RWPE2 (cell line): ENCODE results near the gene CCDC183.
"Not testable (repeated sequence)": the region's sequence is repeated elsewhere in the genome, so short reads cannot be mapped to it uniquely, and the experiment has no call there.

Experiments used
- ATAC-seq: fragments of 200-7000 bp; cut with Tn5 transposase; 3 replicates; pipeline ENCODE4 v1.9.1; 2021; ENCODE audit warnings: low read depth
- DNase-seq: peaks from one replicate; pipeline ENCODE4 v3.0.0-alpha.2; 2020; ENCODE audit warnings: low spot score
- H3K27ac ChIP-seq: fragments of 450-650 bp; 2 replicates; pipeline ENCODE4 v1.5.1; 2017; ENCODE audit warnings: mild to moderate bottlenecking; ENCODE audit not compliant: poor library complexity, severe bottlenecking
- H3K27me3 ChIP-seq: fragments of 250-450 bp; sonication (Bioruptor Pico); 2 replicates; pipeline ENCODE4 v1.5.1; 2021; ENCODE audit warnings: mild to moderate bottlenecking, moderate library complexity; ENCODE audit not compliant: insufficient read depth, poor library complexity, severe bottlenecking
- H3K36me3 ChIP-seq: fragments of 250-450 bp; sonication (Bioruptor Pico); 2 replicates; pipeline ENCODE4 v1.5.1; 2020; ENCODE audit warnings: low read depth, mild to moderate bottlenecking, moderate library complexity
- H3K4me1 ChIP-seq: fragments of 250-450 bp; sonication (Bioruptor Pico); 2 replicates; pipeline ENCODE4 v1.5.1; 2021; ENCODE audit warnings: mild to moderate bottlenecking, moderate library complexity; ENCODE audit not compliant: insufficient read depth, poor library complexity, severe bottlenecking
- H3K4me3 ChIP-seq: fragments of 250-450 bp; sonication (Bioruptor Pico); 2 replicates; pipeline ENCODE4 v1.5.1; 2021; ENCODE audit warnings: mild to moderate bottlenecking, moderate library complexity; ENCODE audit not compliant: severe bottlenecking
- H3K9me3 ChIP-seq: fragments of 250-450 bp; sonication (Bioruptor Pico); 2 replicates; pipeline ENCODE4 v1.5.1; 2021; ENCODE audit warnings: mild to moderate bottlenecking, moderate library complexity; ENCODE audit not compliant: severe bottlenecking
- TF ChIP-seq, protein P1 (sequence below): fragments of 450-650 bp; IDR thresholded peaks from one replicate; pipeline ENCODE4 v1.5.1; 2017; ENCODE audit warnings: mild to moderate bottlenecking, moderate library complexity; ENCODE audit not compliant: poor library complexity, severe bottlenecking

The CCDC183 gene

DNA sequence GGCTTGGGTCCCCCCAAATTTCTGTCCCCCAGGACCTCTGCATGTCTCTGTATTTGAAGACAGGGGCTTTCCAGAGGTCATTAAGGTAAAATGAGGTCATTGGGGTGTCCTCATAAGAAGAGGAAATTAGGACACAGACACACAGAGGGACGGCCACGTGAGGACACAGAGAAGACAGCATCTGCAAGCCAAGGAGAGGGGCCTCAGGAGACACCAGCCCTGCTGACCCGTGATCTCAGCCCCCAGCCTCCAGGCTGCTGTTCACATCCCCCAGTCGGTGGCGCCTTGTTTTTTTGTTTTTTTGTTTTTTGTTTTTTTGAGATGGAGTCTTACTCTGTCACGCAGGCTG is 1.2 kb upstream of the CCDC183 start:
- no peaks in the 10 kb centered on the region for H3K9me3 ChIP-seq
- TF ChIP-seq, protein P1, sequence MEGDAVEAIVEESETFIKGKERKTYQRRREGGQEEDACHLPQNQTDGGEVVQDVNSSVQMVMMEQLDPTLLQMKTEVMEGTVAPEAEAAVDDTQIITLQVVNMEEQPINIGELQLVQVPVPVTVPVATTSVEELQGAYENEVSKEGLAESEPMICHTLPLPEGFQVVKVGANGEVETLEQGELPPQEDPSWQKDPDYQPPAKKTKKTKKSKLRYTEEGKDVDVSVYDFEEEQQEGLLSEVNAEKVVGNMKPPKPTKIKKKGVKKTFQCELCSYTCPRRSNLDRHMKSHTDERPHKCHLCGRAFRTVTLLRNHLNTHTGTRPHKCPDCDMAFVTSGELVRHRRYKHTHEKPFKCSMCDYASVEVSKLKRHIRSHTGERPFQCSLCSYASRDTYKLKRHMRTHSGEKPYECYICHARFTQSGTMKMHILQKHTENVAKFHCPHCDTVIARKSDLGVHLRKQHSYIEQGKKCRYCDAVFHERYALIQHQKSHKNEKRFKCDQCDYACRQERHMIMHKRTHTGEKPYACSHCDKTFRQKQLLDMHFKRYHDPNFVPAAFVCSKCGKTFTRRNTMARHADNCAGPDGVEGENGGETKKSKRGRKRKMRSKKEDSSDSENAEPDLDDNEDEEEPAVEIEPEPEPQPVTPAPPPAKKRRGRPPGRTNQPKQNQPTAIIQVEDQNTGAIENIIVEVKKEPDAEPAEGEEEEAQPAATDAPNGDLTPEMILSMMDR, result no peak
- peaks cover 14% of the 10 kb centered on the region for H3K36me3 ChIP-seq
- DNase-seq, result no peak
- H3K27me3 ChIP-seq, result peaks cover 38% of the 10 kb centered on the region
- ATAC-seq, result no peak
- no peak overlapping the region for H3K4me3 ChIP-seq
- H3K27ac ChIP-seq, result no peak overlapping the region
- H3K4me1 ChIP-seq, result peaks cover 13% of the 10 kb centered on the region

DNA sequence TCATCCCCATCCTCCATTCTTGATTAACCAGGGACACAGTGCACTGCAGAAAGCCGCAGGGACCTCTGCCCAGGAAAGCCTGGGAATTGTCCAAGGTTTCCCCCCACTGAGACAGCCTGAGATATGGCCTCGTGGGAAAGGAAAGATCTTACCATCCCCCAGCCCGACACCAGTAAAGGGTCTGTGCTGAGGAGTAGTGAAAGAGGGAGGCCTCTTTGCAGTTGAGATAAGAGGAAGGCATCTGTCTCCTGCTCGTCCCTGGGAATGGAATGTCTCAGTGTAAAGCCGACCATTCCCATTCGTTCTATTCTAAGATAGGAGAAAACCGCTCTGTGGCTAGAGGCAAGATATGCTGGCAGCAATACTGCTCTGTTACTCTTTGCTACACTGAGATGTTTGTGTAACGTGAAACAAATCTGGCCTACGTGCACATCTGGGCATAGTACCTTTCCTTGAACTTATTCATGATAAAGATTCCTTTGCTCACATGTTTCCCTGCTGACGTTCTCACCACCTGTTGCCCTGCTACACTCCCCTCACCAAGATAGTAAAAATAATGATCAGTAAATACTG is 723 bp downstream of the CCDC183 start:
- H3K9me3 ChIP-seq, H3K4me3 ChIP-seq, DNase-seq, H3K27ac ChIP-seq, ATAC-seq: not testable (repeated sequence)
- H3K4me1 ChIP-seq, result peaks cover 17% of the 10 kb centered on the region
- peaks cover 38% of the 10 kb centered on the region for H3K27me3 ChIP-seq
- H3K36me3 ChIP-seq, result peaks cover 14% of the 10 kb centered on the region

DNA sequence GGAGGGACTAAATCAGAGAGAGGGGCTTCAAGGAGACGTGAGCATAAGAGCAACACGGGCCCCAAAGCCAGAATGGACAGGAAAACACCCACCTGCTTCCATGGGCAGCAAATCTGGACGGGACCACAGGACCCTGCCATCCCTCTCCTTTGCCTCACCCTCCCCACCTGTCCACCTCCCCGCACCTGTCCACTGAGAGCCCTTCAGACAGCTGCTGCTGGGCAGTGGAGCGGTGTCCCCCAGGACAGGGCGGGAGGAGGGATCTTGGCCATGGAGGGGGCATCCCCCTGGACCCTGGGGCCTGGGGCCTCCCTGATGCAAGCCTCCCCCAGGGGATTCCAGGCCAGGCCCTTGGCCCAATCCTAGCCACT is 2.6 kb downstream of the CCDC183 start:
- H3K27me3 ChIP-seq, result peaks cover 38% of the 10 kb centered on the region
- H3K4me3 ChIP-seq, result no peak overlapping the region
- peaks cover 17% of the 10 kb centered on the region for H3K4me1 ChIP-seq
- no peak for DNase-seq
- H3K27ac ChIP-seq, result no peak overlapping the region
- H3K36me3 ChIP-seq, result no peaks in the 10 kb centered on the region
- TF ChIP-seq, protein P1, result no peak
- ATAC-seq, result no peak
- H3K9me3 ChIP-seq, result no peaks in the 10 kb centered on the region

DNA sequence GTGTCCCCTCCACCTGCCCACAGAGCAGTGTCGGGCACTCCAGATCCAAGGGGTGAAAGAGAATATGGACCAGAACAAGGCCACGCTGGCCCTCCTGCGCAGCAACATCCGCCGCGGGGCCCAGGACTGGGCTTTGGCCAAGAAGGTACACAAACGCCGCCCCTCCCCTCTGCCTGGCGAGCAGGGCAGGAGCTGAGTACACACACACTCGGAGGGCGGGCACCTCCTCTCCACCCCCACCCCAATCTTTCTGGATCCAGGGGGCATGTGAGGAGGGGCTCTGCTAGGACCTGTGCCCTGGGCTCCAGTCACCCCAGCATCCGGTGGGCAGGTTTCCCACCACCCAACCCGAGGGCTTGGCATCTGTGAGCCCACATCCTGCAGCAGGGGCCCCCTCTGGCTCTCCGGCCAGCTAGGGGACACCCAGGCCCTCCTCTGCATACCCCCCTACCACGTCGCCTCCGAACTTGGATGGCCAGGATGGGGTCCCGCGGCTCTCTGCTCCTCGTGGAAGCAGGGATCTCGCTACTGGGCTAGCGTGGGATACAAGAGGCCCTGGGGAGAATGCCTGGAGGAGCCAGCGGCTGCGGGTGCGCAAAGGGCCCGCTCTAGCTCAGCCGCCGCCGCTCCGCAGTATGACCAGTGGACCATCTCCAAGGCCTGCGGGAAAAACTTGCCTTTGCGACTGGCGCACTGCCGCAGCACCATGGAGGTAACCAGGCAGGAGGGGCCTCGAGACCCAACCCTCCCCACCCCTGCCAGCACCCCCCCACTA is 3.1 kb downstream of the CCDC183 start:
- H3K9me3 ChIP-seq, result no peaks in the 10 kb centered on the region
- peaks cover 38% of the 10 kb centered on the region for H3K27me3 ChIP-seq
- peaks cover 17% of the 10 kb centered on the region for H3K4me1 ChIP-seq
- no peak overlapping the region for H3K27ac ChIP-seq
- peak; percentile 75 for DNase-seq
- TF ChIP-seq, protein P1, result no peak
- peak overlapping the region; percentile 19 for H3K4me3 ChIP-seq
- no peaks in the 10 kb centered on the region for H3K36me3 ChIP-seq
- ATAC-seq, result peak; percentile 4

DNA sequence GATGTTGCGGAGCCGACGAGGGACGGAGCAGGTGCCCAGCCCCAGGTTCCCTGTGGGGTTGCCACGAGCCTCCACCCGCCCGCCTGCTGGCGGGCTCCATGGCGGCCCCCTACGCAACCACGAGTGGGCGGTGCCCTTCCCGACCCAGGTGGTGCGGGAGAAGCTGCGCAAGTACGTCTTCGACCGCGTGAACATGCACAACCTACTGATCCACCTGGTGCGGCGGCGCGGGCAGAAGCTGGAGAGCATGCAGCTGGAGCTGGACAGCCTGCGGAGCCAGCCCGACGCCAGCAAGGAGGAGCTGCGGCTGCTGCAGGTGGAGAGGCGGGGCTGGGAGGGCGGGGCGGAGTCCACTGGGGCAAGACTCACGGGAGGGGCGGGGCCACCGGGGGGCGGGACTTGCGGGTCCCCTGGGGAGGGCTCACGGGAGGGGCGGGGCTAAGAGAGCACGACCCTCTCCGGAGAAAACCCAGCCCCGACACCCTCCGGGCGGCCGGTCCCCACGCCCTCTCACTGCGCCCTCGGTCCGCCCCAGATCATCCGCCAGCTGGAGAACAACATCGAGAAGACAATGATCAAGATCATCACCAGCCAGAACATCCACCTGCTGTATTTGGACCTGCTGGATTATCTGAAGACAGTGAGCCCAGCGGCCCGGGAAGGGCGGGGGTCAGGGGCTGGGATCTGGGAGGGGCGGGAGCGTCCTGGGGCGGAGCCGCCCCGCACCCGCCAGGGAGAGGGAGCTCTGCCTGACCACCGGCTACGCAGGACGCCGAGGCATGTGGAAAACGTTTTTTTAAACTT is 3.9 kb downstream of the CCDC183 start:
- DNase-seq (peak; percentile 94), ATAC-seq (peak; percentile 61)
- peaks cover 38% of the 10 kb centered on the region for H3K27me3 ChIP-seq
- TF ChIP-seq, protein P1, result no peak
- no peaks in the 10 kb centered on the region for H3K9me3 ChIP-seq
- no peaks in the 10 kb centered on the region for H3K36me3 ChIP-seq
- H3K27ac ChIP-seq, result no peak overlapping the region
- peak overlapping the region; percentile 19 for H3K4me3 ChIP-seq
- peaks cover 17% of the 10 kb centered on the region for H3K4me1 ChIP-seq
